Hepatocyte (in vitro differentiated cells): ENCODE data around the gene KRCC1. TPM values are rescaled to one million over a fixed set of nuclear protein-coding genes. Genes with fewer than 3 reads are reported as not detected.

Experiments used
- DNase-seq: peaks from one replicate; pipeline ENCODE4 v3.0.0-alpha.2; 2016; ENCODE audit warnings: low spot score
- H2AFZ ChIP-seq: fragments of 200-600 bp; sonication (generic); 2 replicates; pipeline ENCODE4 v1.6.0; 2016; ENCODE audit warnings: antibody characterized with exemption, mild to moderate bottlenecking
- H3K27ac ChIP-seq: fragments of 200-600 bp; sonication (generic); 2 replicates; pipeline ENCODE4 v1.5.1; 2016; ENCODE audit warnings: mild to moderate bottlenecking
- H3K27me3 ChIP-seq: fragments of 200-600 bp; sonication (generic); 2 replicates; pipeline ENCODE4 v1.6.1; 2016
- H3K36me3 ChIP-seq: fragments of 200-600 bp; sonication (generic); replicated peaks from 2 replicates; pipeline ENCODE4 v1.5.1; 2016; ENCODE audit warnings: low read depth; ENCODE audit not compliant: insufficient read depth
- H3K4me1 ChIP-seq: fragments of 200-600 bp; sonication (generic); 2 replicates; pipeline ENCODE4 v1.5.1; 2016; ENCODE audit warnings: mild to moderate bottlenecking, moderate library complexity; ENCODE audit not compliant: insufficient read depth
- H3K4me2 ChIP-seq: fragments of 200-600 bp; sonication (generic); 2 replicates; pipeline ENCODE4 v1.6.0; 2016
- H3K4me3 ChIP-seq: fragments of 200-600 bp; sonication (generic); 2 replicates; pipeline ENCODE4 v1.5.1; 2016; ENCODE audit warnings: mild to moderate bottlenecking
- H3K79me2 ChIP-seq: fragments of 200-600 bp; sonication (generic); 2 replicates; pipeline ENCODE4 v1.6.0; 2017; ENCODE audit warnings: mild to moderate bottlenecking
- H3K9me2 ChIP-seq: fragments of 200-600 bp; sonication (generic); replicated peaks from 2 replicates; pipeline ENCODE4 v1.6.0; 2017; ENCODE audit warnings: mild to moderate bottlenecking; ENCODE audit not compliant: insufficient read depth
- H3K9me3 ChIP-seq: fragments of 200-600 bp; sonication (generic); 2 replicates; pipeline ENCODE4 v1.5.1; 2016; ENCODE audit warnings: low read depth, mild to moderate bottlenecking
- H4K20me1 ChIP-seq: fragments of 200-600 bp; sonication (generic); 2 replicates; pipeline ENCODE4 v1.6.0; 2016; ENCODE audit warnings: mild to moderate bottlenecking; ENCODE audit not compliant: insufficient read depth, poor library complexity, severe bottlenecking
- CTCF ChIP-seq: fragments of 200-600 bp; sonication (generic); IDR thresholded peaks from 2 replicates; pipeline ENCODE4 v1.5.1; 2016; ENCODE audit warnings: antibody characterized with exemption, mild to moderate bottlenecking; ENCODE audit not compliant: poor library complexity
- EZH2 ChIP-seq: fragments of 200-600 bp; sonication (generic); IDR thresholded peaks from 2 replicates; pipeline ENCODE4 v1.6.1; 2016; ENCODE audit warnings: antibody characterized with exemption, mild to moderate bottlenecking, borderline replicate concordance
- EZH2phosphoT487 ChIP-seq: fragments of 200-600 bp; sonication (generic); IDR thresholded peaks from one replicate; pipeline ENCODE4 v1.6.1; 2018; ENCODE audit warnings: antibody characterized with exemption, mild to moderate bottlenecking, low read depth, moderate library complexity; ENCODE audit not compliant: unreplicated experiment, severe bottlenecking
- WGBS: methylation state at CpG from one replicate; pipeline ENCODE4 v1.1.6; 2016; ENCODE audit warnings: low lambda C conversion rate; ENCODE audit errors: missing lambda C conversion rate; 5-methylcytosine and 5-hydroxymethylcytosine counted together
- polyA plus RNA-seq: library from polyadenylated mRNA; unstranded; fragments of >200 nt; fragmentation: Nextera tagmentation; extraction: Ambion mirVana; gene quantifications from 2 replicates; pipeline ENCODE4 v1.2.1, GENCODE V29; 2016
- total RNA-seq: library from RNA; depleted of rRNA; stranded (reverse); fragments of >200 nt; gene quantifications from 2 replicates; pipeline ENCODE4 v1.2.3, GENCODE V29; 2014

Gene KRCC1
- total and polyA plus RNA-seq, 2 experiments from 2014 or later: 18.3 to 30.9 TPM

GRCh38 chr2:88087073-88087472, 31.5 kb upstream of the KRCC1 start:
- H2AFZ ChIP-seq: no peak overlapping the region
- no peaks in the 10 kb centered on the region for H3K27me3 ChIP-seq
- no peaks in the 10 kb centered on the region for H3K9me2 ChIP-seq
- H3K4me1 ChIP-seq: no peaks in the 10 kb centered on the region
- TF ChIP-seq CTCF: no peak
- no peak for TF ChIP-seq EZH2
- no peak for TF ChIP-seq EZH2phosphoT487
- H3K4me2 ChIP-seq: no peak overlapping the region
- WGBS: 78% methylated on average over 2 of the region's 2 CpGs
- no peak overlapping the region for H3K27ac ChIP-seq
- no peaks in the 10 kb centered on the region for H3K36me3 ChIP-seq
- H3K9me3 ChIP-seq: no peaks in the 10 kb centered on the region
- no peaks in the 10 kb centered on the region for H3K79me2 ChIP-seq
- no peak overlapping the region for H3K4me3 ChIP-seq
- no peaks in the 10 kb centered on the region for H4K20me1 ChIP-seq
- no peak for DNase-seq

- Histone ChIP-seq H3K36me3 (no peaks in the 10 kb centered on the region), H3K4me3 (no peak overlapping the region), H3K79me2 (no peaks in the 10 kb centered on the region), H2AFZ (no peak overlapping the region), H3K4me2 (no peak overlapping the region), H3K27me3 (no peaks in the 10 kb centered on the region), H3K9me2 (no peaks in the 10 kb centered on the region), H4K20me1 (no peaks in the 10 kb centered on the region), H3K27ac (no peak overlapping the region), H3K9me3 (no peaks in the 10 kb centered on the region), H3K4me1 (no peaks in the 10 kb centered on the region)
- TF ChIP-seq EZH2 (no peak), EZH2phosphoT487 (no peak), CTCF (no peak)
- WGBS: 85% methylated on average over 9 of the region's 9 CpGs
- DNase-seq: no peak
Measured at GRCh38 chr2:88086401-88086800, 30.8 kb upstream of the KRCC1 start.

- H2AFZ ChIP-seq: no peak overlapping the region
- 89% methylated on average over 5 of the region's 5 CpGs for WGBS
- TF ChIP-seq CTCF (no peak), EZH2phosphoT487 (no peak), EZH2 (no peak)
- H3K4me2 ChIP-seq: no peak overlapping the region
- no peaks in the 10 kb centered on the region for H3K9me3 ChIP-seq
- no peaks in the 10 kb centered on the region for H3K27me3 ChIP-seq
- H3K79me2 ChIP-seq: no peaks in the 10 kb centered on the region
- H3K4me3 ChIP-seq: no peak overlapping the region
- H3K9me2 ChIP-seq: no peaks in the 10 kb centered on the region
- H3K4me1 ChIP-seq: no peaks in the 10 kb centered on the region
- H3K36me3 ChIP-seq: no peaks in the 10 kb centered on the region
- no peak overlapping the region for H3K27ac ChIP-seq
- no peaks in the 10 kb centered on the region for H4K20me1 ChIP-seq
- no peak for DNase-seq
Measured at GRCh38 chr2:88085602-88086001, 30.0 kb upstream of the KRCC1 start.

- Histone ChIP-seq H3K9me3 (no peaks in the 10 kb centered on the region), H3K27ac (no peak overlapping the region), H3K27me3 (no peaks in the 10 kb centered on the region), H3K4me1 (no peaks in the 10 kb centered on the region), H4K20me1 (no peaks in the 10 kb centered on the region), H3K4me2 (no peak overlapping the region), H3K9me2 (no peaks in the 10 kb centered on the region), H3K79me2 (no peaks in the 10 kb centered on the region), H2AFZ (no peak overlapping the region), H3K36me3 (no peaks in the 10 kb centered on the region), H3K4me3 (no peak overlapping the region)
- no peak for DNase-seq
- no peak for TF ChIP-seq EZH2phosphoT487
- no peak for TF ChIP-seq CTCF
- TF ChIP-seq EZH2: no peak
- WGBS: 91% methylated on average over 2 of the region's 2 CpGs
Measured at GRCh38 chr2:88085099-88085498, 29.5 kb upstream of the KRCC1 start.
